HG02943 (cell line): ENCODE results near the gene RAPGEF4.

Experiments
- ATAC-seq: cut with Tn5 transposase; IDR thresholded peaks from one replicate; pipeline ENCODE4 v1.9.1; 2021; ENCODE audit warnings: mild to moderate bottlenecking, low read depth, moderate library complexity; ENCODE audit not compliant: unreplicated experiment

Gene RAPGEF4

DNA sequence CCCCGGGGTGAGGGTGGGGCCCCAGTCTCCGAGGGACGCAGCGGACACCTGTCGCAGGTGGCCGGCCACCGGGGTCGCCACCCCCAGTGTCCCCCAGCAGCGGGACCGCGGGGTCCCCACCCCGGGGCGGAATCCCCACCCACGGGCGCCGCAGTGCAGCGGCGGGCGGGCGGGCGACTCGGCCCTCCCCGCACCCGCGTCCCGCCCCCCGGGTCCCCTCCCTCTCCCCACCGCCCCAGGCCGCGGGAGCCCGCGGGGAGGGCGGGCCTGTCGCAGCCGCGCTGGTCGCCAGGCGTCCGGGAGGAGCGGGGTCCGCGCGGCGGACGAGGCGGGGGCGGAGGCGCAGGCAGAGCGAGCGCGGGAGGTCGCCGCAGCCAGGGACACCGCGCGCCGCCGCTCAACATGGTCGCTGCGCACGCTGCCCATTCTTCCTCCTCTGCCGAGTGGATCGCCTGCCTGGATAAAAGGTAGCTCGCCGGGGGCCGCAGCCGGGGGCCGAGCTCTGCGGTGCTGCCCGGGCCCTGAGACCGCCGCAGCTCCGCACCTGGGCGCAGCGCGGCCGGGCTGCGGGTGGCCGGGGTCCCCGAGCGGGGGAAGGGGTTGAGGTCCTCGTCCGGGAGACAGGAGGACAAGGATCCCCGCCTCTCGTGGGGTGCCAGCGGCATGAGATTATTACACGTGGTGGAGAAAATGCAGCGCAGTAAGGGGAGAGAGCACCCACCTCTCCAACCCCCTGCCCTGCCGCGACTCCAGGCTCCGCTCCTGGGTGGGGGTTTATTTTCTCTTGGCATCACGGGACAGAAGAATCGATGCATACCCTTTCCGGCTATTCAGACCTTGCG, at the start of gene RAPGEF4:
RAPGEF4 (plus strand) TSS at position 264 of the 842 bp plus-strand sequence; CDS start at position 403, 139 bp downstream.
- no peak for ATAC-seq

DNA sequence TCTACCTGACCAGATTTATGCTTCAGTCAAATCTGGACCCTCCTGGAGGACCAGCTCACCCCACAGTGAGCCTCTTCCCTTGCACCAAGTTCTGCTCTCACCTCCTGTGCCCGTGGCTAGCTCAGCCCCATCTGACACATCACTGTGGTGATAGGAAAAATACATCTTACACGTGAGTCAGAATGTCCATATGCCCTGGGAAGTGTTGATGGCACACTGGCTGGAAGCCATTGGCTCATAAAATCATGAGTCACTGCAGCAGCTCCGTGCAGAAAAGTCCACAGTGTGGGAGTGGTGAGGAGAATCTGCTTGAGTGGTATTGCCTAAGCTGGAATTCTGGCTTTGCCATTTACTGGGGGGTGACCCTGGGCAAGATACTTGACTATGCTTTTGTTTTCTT, 42.6 kb upstream of the RAPGEF4 start:
- ATAC-seq = no peak

DNA sequence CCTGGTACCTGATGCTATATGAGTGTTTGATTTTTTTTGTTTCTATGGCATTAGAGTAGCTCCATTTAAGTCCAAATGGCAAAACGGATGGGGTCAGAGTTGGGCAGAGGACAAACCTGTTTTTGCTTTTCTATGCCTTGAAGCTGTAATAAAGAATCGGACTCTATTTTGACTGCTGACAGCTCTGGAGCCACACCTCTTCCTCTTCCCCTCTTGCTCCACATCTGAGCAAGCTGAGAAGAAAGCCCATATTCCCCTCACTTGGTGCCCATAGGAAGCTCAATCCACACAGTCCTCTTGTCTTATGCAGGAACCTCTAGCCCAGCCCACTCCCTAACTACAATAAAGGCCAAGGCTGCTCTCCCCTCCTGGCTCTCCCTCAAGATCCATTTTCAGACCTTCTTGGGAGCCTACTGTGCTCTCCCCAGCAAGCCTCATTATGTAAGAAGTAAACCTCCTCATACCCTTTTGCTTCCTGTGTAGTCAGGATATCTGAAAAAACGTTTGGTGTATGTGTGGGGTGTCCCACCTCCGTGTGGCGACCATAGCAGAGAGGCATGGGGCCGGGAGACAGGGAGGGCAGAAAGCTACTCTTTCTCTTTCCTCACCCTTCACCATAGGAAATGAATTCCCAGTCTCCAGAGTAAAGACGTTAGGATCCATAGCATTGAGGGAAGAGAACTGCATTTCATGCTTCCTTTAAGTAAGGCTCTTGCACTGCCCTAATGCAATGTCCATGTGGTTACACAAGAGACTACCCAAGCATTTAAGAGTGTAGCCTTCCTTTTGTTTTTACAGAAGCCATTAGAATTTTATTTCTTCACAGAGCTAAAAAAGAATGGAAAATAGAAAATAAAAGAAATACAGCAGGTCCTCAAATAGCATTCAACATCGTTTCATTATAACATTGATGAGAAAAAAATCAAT, 41.9 kb upstream of the RAPGEF4 start:
- no peak for ATAC-seq

- ATAC-seq = no peak
Measured at GRCh38 chr2:172697296-172697695, 38.3 kb upstream of the RAPGEF4 start.

DNA sequence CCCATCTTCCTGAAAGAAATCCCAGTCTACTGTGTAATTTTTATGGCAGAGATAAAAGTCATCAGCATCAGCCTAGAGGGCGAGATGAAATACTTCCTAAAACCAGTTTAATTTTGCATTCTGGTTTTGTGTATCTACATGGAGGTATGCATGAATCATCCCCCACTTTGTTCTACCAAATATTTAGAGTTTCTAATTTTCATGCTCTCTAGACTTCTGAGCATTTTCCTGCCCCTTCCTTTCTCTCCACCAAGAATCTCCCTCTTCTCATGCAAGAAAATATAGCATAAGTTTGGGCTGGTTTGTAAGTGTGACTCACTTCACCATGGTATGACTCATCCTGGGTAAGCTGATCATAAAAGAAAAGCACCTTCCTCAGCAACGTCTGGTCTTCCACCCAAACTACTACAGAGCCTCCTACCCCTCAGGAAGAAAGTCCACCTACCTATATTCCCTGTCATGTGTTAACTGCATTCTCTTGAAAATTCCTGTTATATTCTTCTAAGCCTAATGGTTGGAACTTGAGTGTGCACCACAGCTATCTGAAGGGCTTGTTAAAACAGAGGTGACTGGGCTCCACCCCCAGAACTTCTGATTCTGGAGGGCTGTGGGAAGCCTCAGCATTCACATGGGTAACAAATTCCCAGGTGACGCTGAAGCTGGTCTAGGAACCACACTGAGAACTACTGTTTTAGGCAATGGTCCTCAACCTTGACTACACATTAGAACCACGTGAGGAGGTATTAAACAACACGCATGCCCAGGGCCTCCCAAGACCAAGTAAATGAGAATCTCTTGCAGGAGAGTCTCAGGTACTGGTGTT, 37.4 kb upstream of the RAPGEF4 start:
- ATAC-seq = no peak

- no peak for ATAC-seq
Measured at GRCh38 chr2:172701250-172701649, 34.4 kb upstream of the RAPGEF4 start.

DNA sequence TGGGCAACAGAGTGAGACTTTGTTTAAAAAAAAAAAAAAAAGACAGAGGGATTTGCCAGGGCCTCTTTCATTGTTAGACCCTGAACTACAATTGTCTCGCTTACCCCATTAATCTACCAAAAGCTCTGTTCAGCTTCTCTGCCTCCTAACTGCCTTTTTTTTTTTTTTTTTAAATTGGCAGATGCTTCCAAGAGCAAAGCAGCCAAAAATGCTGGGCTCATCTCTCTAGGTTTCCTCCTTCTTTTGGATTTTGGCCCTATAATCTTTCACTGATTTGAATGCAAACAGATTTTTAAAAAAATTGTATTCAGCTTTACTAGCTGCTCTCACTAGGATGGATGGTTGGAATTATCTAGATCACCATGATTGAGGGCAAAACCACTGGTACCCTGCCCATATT, 33.2 kb upstream of the RAPGEF4 start:
- ATAC-seq = no peak

- no peak for ATAC-seq
Measured at GRCh38 chr2:172704072-172704936, 31.3 kb upstream of the RAPGEF4 start.

GRCh38 chr2:172705352-172705751, 30.3 kb upstream of the RAPGEF4 start:
- ATAC-seq = no peak

GRCh38 chr2:172708247-172708646, 27.4 kb upstream of the RAPGEF4 start:
- no peak for ATAC-seq

- no peak for ATAC-seq
Measured at GRCh38 chr2:172709566-172710291, 25.9 kb upstream of the RAPGEF4 start.

DNA sequence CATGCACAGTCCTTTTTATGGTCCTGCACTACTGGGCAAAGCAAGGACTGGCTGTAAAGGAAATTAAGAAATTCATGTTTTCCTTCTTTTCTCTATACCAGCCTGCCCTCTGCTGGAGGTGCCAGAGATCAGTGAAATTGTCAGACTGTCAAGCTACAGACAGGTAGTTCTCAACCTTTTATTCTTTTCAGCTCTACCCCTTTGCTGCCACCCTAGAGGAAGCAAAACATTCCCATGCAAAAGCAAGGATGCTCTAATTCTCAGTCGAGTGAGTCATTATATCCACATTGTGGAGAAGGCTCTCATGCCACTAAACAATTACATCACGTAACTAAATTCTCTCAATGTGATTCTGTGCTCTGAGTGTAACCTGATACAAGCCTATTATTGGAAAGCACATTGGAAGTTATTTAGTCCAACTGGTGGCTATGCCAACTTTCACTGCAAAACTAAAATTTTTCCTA, 25.0 kb upstream of the RAPGEF4 start:
- ATAC-seq = no peak

DNA sequence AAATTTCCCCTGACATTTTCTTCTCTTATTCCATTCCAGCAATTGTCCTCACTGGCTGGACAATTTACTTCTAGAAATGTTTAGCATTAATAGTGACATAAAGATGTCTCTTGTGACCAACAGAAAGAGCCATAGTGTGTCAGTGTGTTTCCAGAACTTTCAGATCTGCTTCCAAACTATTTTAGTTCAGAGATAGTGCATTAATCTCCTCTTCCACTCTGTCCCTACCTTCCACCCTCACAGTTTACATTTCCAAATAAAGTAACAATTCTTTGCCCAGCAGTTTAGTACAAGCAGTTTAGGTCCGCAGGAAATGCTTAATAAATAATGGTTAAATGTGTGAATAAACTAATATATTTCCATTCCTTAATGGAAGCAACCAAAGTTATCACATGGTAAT, 24.5 kb upstream of the RAPGEF4 start:
- no peak for ATAC-seq

DNA sequence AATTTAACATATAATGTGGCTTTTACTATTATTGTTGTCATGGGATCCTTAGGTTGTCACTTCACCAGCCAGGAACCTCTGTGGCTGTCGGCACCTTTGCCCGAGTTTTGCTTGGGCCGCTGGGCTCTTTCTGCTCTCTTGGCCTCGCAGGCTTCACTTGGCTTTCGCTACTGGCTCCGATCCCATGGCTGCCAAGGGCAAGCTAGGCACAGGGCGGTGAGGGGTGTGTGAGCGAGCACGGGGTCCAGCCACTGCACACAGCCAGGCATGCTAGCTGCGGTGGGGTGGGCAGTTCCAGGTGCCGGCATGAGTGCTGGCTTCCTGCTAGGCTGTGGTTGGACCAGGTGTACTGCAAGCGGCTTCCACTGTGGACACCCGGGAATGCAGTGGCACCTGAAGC, 23.4 kb upstream of the RAPGEF4 start:
- no peak for ATAC-seq

GRCh38 chr2:172713365-172713875, 22.2 kb upstream of the RAPGEF4 start:
- ATAC-seq = no peak

DNA sequence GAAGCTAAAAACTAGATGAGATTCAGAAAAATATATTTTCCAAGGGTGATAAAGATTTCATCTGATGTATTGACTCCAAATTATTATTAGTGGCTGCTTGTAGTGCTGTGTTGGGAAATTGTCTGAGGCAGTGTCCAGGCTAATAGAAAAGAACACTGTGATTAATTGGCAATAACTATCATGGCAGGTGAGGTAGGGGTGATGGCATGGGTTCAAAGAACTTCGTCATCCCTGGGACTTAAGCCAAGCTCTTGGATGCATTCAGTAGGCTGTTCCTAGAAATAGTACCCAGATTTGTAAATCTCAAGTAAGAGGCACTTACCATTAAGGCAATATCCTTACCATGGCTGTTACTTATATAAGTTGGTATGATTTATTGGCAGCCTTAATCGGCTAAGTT, 13.2 kb upstream of the RAPGEF4 start:
- ATAC-seq = no peak

GRCh38 chr2:172723286-172723685, 12.4 kb upstream of the RAPGEF4 start:
- ATAC-seq = no peak

DNA sequence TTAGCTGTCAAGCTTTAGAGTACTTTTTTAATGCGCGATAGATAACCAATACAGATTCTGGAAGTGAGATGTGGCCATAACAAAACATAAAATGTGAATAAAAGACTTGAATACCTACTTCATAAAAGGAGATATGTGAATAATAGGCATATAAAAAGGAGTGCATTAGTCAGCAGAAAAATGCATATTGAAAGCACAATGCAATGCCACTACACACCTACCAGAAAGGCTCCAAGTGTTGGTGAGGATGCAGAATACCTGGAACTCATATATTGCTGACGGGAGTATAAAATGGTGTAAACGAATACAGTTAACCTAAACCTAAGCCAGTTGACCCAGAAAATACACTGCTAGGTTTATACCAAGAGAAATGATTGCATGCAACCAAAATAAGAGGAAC, 10.9 kb upstream of the RAPGEF4 start:
- ATAC-seq = no peak

DNA sequence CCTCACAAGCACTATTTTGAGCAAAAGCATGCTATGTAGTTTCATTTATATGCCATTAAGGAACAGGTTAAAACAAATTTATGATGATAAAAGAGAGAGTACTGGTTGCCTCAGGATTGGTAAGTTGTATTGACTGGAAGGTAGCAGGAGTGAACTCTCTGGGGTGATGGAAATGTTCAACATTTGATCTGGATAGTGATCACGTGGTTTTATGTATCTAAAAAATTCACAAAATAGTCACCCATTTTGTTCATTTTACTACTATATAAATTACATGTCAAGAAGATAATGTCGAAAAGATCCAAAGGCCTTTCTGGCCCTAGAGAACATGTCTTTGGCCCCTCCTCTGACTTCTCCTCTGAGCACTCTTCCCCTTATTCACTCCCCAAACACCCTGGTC, 10.4 kb upstream of the RAPGEF4 start:
- ATAC-seq = no peak
